NCI-H460 (cell line): ENCODE measurements around the gene XKR8. TPM values are rescaled to one million over a fixed set of nuclear protein-coding genes. Genes with fewer than 3 reads are reported as not detected.

Experiments used
- DNase-seq: peaks from one replicate; pipeline ENCODE4 v3.0.0-alpha.2; 2016; ENCODE audit warnings: low read depth; ENCODE audit errors: extremely low read depth
- polyA plus RNA-seq: library from polyadenylated mRNA; depleted of rRNA; stranded (reverse); fragments of >200 nt; gene quantifications from 2 replicates; pipeline ENCODE4 v1.2.3, GENCODE V29; 2014; cell fraction: nucleus; rRNA removed
- total RNA-seq: library from RNA; depleted of rRNA; stranded (reverse); fragments of >200 nt; shearing (Covaris generic); gene quantifications from 2 replicates; pipeline ENCODE4 v1.2.3, GENCODE V29; 2014; rRNA removed

The XKR8 gene
- total RNA-seq, result 1.9 and 2.5 TPM in 2 replicates
- 2.1 and 2.6 TPM in 2 replicates for polyA plus RNA-seq

GRCh38 chr1:27959792-27960603, at the start of gene XKR8:
TSS of gene XKR8 (plus strand) at chr1:27959973. CDS start at chr1:27960070, 97 bp downstream.
- peak; percentile 27 for DNase-seq

GRCh38 chr1:27912429-27912828, 47.3 kb upstream of the XKR8 start:
- DNase-seq, result no peak

GRCh38 chr1:27915082-27915575, 44.6 kb upstream of the XKR8 start:
- DNase-seq, result no peak

- no peak for DNase-seq
Observed at GRCh38 chr1:27922272-27922671, 37.5 kb upstream of the XKR8 start.

GRCh38 chr1:27928216-27928954, 31.4 kb upstream of the XKR8 start:
- DNase-seq, result no peak

GRCh38 chr1:27931184-27931583, 28.6 kb upstream of the XKR8 start:
- DNase-seq, result no peak

- no peak for DNase-seq
Observed at GRCh38 chr1:27931759-27932158, 28.0 kb upstream of the XKR8 start.

GRCh38 chr1:27934818-27935549, 24.8 kb upstream of the XKR8 start, which contains the start of gene SMPDL3B:
TSS of gene SMPDL3B (plus strand) at chr1:27935000. CDS start at chr1:27935184, 184 bp downstream.
- peak; percentile 12 for DNase-seq

- DNase-seq, result no peak
Observed at GRCh38 chr1:27935721-27936120, 24.1 kb upstream of the XKR8 start.

- no peak for DNase-seq
Observed at GRCh38 chr1:27936370-27936769, 23.4 kb upstream of the XKR8 start.

GRCh38 chr1:27937524-27937836, 22.3 kb upstream of the XKR8 start:
- DNase-seq, result no peak

- DNase-seq, result no peak
Observed at GRCh38 chr1:27938488-27938887, 21.3 kb upstream of the XKR8 start.

- no peak for DNase-seq
Observed at GRCh38 chr1:27940297-27940696, 19.5 kb upstream of the XKR8 start.

- DNase-seq, result no peak
Observed at GRCh38 chr1:27940870-27941560, 18.8 kb upstream of the XKR8 start.

GRCh38 chr1:27941671-27942540, 17.9 kb upstream of the XKR8 start:
- DNase-seq, result no peak

- DNase-seq, result no peak
Observed at GRCh38 chr1:27945020-27945419, 14.8 kb upstream of the XKR8 start.

GRCh38 chr1:27949027-27949426, 10.7 kb upstream of the XKR8 start:
- DNase-seq, result no peak

- no peak for DNase-seq
Observed at GRCh38 chr1:27951396-27951795, 8.4 kb upstream of the XKR8 start.

GRCh38 chr1:27952147-27952546, 7.6 kb upstream of the XKR8 start:
- no peak for DNase-seq
